ENCODE results near the gene LRRC3.

The LRRC3 gene

DNA sequence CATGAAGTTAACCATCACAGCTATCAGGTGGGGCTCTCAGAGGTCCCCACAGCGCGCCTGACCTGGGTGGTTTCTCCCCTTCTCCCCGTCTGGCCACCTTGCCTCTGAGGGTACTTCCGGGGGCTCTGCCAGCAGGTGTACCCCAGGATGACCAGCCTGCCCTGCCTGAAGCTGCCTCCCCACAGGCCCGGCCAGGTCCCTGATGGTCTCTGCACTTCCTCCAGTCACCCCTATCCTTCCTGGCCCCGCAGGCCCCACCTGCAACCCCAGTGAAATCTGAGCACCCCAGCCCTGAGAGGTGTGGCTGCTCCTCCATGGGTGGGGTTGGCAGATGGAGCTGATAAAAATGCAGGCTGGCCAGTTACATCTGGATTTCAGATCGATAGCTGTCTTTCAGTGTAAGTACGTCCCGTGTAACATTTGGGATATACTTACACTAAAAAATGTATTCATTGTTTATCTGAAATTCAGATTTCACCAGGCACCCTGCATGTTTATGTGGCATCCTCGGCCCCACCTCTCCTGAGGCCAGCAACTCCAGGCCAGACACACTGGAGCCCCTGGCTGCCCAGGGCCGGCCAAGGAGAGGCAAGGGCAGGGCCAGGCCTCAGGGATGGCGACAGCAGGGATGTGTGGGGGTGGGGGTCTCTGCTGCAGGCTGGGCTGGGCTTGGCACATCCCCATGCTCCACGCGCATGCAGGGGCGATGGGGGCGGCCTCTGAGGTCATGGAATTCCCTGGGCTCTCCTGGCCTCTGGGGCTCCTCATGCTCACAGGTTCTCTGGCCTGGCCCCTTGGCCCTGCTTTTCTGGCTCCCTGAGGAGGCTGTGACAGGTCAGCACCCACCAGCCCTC is 25.1 kb downstream of the LRRC3 start:
- no peak for DNase-seq

DNA sequence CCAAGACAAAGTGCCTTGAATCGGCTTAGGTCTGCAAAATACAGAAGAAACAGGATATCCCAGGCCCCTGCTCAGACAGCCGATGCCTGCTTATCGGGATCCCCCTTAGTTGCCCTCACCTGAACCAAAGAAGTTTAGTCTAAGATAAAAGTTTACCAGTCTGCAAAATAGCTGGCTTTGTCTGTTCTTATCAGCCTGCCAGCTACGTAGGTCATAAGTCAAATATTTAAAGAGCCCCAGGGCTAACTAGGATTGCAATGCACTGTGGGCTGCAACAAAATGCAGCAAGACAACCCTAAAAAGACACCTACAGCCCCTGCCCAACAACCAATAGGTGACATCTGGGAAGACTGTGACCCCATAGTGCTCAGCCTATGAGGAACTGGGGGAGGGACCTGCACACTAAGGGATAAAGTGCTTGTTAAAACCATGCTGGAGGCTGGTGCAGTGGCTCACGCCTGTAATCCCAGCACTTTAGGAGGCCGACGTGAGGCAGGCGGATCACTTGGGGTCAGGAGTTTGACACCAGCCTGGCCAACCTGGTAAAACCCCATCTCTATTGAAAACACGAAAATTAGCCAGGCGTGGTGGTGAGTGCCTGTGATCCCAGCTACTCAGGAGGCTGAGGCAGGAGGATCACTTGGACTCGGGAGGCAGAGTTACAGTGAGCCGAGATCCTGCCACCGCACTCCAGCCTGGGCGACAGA is 27.4 kb downstream of the LRRC3 start:
- no peak for DNase-seq

DNA sequence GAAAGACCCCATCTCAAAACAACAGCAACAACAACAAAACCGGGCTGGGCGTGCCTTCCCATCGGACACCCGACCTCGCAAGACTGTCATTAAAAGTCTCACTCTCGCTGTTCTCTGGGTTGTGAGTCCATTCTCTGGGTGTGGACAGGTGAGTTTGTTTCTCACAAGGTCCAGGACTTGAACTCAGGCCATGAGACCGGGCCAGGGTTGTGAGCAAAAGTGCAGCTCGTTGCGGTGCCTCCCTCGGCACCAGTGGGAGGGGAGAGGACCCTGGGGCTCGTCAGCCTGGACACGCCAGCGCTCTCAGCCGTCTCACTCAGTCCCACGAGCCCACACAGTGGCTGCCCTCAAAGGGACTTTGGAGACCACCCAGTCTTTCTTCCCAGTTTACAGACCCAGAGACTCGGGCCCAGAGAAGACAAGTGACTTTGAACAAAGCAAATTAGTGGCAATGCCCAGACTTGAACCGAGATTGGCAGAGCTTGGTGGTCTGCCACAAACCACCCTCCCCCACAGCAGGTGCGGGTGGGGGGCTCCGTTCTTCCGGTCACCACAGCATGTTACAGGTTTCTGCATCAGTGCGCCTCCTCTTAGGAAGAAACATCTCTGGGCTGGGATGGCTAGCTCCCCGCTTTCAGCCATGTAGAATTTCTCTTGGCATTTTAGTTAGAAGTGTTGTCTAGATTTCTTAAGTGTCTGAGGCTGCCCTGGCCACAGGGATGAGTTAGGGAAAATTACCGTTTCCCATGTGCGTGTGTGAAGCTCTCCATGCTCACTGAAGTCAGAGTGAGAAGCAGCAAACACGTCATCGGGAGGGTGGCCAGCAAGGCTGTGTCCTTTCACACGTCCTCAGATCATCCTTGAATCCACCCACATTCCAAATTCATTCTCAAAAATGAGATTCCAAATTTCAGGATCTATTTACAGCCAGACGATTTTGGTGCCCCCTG is 28.3 kb downstream of the LRRC3 start:
- no peak for DNase-seq

DNA sequence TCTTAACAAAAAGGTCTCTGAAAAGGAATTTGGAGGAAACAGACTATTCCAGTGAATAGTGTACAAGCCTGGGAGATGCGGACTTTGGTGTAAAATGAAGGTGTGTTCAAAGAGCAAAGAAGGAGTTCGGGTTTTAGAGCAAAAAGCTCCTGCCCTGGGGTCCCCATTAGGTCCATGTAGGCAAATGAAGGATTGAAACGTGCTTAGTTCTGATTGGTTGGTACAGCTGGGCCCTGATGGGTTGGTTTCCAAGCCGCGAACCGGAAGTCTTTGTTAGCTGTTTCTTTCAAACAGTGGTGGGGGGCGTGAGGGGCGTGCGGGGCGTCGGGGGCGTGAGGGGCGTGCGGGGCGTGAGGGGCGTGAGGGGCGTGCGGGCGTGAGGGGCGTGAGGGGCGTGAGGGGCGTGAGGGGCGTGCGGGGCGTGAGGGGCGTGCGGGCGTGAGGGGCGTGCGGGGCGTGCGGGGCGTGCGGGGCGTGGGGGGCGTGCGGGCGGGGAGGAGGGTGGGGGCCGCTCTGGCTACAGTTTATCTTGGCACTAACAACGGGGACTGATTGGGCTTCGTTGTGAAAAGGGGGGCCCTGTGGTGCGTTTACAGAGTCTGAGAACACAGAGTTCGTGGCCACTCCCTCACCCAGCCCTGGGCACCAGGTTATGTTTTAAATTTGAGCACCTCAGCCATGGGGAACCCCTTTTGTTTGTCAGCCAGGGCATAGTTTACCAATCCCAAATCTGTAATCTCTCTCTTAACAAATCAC is 29.4 kb downstream of the LRRC3 start:
- no peak for DNase-seq

DNA sequence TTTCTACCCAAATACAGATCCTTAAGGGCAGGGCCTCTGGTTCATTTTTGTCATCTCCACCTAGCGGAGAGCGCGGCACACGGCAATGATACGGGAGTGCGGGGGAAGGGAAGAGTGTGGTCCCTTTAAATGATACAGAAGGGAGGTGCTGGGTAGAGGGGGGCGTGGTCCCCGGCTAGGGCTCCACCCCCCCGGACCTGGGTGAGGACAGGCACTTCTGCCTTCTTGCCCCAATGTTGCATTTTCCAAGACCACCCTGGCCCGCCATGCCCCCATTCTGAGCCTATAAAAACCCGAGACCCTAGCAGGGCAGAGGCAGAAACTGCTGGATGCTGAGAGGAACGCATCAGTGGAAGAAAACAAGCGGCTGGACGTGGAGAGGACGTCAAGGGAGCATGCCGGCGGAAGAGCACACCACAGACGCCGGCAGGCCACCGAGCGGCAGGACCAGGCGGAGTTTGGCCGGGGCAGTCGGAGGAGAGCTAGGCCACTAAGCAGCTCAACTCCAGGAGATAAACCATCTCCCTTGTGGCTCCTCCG is 30.0 kb downstream of the LRRC3 start:
- DNase-seq, result no peak

DNA sequence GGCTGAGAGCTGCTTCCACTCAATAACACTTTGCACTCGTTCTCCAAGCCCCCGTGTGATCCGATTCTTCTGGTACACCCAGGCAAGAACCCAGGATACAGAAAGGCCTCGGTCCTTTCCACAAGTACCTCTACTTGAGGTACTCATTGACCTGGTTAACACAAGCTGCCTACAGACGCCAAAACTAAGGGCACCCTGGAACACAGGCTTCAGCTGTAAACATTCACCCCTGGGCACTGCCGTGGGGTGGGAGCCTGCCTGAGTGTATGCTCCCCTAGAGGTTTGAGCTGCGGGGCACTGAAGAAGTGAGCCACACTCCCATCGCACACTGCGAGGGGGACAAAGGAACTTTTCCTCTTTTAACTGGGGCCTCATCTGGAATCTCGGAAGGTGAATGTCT is 30.5 kb downstream of the LRRC3 start:
- no peak for DNase-seq

DNA sequence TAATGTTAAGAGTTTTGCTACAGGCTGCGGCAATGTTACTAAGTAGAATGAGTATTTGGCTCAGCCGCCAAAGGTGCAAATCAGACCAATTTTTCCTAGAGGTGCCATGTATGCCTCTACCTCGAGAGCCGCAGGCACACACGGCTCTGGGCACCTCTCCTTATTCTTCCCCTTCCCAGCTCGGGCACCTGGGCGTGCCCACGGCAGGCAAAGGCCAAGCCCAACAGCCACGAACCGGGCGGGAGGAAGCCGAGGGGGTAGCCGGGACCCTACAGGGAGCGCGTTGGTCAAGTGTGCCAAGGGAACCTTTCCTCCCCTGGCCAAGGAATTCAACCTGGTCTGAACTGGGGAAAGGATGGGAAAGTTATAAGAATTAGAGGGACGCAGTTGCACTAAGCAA is 31.0 kb downstream of the LRRC3 start:
- no peak for DNase-seq

DNA sequence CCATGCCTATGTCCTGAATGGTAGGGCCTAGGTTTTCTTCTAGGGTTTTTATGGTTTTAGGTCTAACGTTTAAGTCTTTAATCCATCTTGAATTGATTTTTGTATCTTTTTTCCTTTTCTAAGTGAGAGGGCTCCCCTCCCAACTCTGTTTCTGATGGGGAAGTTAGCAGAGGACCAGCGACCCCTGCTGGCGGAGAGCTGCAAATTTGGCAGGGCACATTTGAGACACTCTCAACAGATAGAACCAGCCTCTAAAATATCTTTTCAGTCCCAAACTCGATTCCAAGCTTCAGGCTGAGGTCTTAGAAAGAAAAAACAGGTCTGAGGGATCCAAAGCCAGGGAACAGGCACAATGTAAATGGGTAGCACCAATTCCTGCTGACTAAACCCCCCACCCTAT is 32.5 kb downstream of the LRRC3 start:
- DNase-seq, result no peak

DNA sequence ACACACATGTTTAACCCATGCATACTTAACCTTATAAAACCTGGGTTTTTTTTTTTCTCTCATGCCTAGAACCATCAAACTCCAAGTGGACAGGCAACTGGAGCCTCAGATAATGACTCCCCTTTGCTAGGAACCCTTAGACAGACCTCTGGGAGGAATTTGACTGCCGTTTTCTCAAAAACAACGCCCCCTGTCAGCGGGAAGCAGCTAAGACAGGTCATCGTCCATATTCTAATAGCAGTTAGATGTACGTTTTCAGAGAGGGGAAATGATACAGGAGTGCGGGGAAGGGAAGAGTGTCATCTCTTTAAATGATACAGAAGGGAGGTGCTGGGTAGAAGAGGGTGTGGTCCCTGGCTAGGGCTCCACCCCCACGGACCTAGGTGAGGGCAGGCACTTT is 34.7 kb downstream of the LRRC3 start:
- DNase-seq, result no peak

DNA sequence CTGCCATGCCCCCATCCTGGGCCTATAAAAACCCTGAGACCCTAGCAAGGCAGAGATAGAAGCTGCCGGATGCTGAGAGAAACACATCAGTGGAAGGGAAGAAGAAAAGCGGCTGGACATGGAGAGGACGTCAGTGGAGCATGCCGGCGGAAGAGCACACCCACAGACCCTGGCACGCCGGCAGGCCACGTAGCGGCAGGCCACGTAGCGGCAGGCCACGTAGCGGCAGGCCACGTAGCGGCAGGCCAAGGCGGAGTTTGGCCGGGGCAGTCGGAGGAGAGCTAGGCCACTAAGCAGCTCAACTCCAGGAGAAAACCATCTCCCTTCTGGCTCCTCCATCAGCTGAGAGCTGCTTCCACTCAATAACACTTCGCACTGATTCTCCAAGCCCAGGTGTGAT is 35.1 kb downstream of the LRRC3 start:
- no peak for DNase-seq

DNA sequence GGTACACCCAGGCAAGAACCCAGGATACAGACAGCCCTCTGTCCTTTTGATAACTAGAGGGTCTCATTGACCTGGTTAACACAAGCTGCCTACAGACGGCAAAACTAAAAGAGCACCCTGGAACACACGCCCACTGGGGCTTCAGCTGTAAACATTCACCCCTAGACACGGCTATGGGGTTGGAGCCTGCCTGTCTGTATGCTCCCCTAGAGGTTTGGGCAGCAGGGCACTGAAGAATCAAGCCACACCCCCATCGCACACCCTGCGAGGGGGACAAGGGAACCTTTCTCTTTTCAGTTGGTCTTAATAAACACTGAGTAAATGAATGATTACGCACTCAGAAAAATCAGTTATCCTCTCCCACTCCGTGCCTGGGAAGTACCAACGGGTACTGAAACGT is 35.5 kb downstream of the LRRC3 start:
- DNase-seq, result no peak

DNA sequence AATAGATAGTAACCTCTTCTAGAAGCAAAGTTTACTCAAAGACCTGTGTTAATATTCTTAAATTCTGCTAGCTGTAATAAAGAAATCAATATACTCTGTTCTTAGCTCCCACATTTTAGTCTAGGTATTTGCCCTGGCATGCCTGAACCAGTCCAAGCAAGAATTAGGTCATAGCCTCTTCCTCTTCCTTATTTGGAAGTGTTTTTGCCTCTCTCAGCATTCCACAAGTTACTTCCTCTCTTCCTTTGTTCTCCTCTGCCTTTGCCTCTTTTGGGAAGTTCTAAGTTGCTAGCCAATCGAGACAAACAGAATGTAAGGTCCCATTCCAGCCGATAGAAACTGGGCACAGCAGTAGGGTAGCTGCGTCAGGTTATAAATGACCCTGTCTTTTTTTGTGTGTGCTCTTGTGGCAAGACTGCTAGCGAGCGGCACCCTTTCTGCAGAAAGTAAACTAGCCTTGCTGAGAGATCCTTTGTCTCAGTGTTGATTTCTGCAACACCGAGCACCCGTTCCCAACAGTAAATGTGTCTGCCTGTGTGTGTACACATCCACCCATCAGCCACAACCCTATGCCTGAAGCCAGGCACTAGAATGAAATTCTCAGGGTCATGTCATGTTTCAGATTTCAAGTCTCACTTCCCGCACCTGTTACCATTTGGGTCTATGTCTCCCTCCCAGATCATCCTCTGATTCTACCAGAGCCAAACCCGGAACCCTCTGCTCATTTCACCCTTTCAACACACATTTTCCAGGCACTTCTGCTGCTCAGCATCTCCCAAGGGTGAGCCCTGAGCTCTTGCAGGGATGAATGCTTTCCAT is 37.5 kb downstream of the LRRC3 start:
- DNase-seq, result no peak

DNA sequence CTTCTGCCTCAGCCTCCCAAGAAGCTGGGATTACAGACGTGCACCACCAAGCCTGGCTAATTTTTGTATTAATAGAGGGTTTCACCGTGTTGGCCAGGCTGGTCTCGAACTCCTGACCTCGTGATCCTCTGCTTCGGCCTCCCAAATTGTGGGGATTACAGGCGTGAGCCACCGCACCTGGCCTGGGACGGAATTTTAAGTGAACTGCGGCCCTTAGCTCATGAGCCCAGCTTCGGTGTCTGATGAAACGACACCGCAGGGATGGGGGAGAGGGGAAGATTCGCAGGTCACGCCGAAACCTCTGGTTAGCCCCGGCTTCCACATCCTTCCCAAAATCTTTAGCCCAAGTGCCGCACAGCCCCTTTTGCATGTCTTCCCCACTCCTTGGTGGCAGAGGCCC is 39.1 kb downstream of the LRRC3 start:
- DNase-seq, result no peak

DNA sequence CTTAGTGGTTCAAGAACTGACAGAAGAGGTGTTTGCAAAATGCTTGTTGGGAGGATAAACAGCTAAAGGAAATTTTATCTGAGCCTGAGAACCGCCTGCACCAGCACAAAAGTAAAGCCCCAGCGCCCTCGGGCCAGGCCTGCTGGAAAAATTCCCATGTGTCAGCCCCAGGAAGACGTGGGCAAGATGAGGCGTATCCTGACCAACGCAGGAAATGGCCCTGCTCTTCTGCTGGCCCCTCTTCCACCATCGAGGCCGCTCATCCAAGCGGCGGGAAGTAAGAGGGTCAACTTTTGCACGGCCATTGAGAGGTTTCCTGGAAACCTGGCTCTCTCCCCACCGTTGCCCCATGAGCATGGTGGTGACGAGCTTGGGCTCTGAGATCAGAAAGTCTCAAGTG is 39.6 kb downstream of the LRRC3 start:
- DNase-seq, result no peak

DNA sequence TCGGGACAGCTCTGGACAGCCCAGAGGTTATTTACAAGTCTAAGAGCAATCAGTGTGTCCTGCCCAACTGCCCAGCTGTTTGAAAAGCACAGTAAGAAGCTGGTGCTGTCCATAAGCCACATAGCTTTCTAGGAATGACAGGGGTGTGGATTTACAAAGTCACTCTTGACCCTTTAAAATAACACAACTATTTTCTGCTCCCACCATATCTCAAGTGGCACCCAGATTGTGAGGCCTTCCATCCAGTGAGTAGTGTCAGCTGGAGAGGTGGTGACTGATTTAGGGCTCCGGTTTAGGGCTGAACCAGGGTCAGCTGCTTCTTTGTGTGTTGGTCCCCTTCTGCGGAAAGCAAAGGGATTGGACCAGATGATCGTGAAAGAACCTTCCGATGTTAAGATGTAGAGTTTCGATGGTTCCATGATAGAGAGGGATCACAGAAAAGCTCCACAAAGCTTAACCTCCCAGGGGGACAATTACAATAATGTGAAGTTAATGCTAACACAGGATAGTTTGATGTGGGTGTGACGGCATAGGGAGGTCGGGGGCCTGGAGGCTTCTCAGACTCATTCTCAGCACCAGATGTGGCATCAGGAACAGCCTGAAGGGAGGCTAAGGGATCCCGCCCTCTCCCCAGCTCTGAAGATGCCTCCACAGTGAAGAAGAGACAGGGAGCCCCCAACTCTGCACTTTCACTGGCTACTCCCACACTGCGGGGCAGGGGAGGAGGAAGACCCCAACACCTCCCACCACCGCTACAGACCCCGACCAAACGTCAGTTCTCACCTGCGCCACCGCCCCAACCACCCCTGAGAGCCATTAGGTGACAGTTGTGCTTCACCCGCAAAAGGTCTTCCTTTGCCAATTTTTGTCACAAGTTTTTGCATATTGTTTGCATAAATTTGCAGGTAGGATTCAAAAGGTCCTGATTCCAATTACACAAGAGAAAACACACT is 40.6 kb downstream of the LRRC3 start:
- no peak for DNase-seq

DNA sequence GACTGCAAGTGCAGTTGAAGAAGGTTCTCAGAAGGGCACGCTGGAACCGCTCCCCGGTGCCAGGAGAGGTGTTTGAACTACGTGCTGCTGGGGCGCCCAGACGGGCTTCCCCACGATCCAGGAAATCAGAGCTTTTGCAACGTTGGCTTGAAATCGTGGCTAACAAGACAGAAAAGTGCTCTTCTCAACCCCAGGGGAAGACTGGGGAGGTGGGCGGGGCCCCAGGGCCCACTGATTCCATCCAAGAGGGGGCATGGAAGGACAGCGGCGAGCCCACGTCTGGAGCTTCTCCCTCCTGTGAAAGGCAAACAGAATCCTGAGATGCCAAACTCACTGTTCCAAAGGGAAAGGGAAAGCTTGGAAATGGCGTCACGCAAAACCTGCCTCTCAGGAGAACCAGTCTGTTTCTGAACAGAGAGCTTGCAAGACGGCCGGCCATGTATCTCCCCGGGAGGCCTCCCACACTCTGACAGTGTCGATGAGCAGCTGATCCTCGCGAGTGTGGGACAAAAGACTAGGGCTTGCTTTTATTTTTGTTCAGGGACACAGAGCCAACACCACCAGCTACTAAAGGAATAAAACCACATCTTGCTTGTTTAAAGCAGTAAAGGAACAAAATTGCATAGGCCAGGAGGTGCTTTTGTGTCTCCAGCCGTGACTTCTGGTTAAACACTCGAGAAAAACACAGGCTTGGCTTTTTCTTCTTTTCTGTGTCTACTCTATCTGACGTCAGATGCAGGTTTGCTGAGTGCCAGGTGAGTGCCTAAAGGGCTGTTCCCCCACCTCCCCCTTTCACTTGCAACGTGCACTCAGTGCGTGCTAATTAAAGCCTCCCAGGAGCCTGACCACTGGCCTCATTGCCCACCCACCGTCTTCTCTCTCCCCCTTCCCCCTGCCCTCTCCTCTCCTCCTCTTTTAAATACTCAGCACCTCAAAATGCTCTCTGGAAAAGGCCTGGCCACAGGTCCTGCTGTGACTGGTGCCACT is 41.5 kb downstream of the LRRC3 start:
- peak; percentile 84 for DNase-seq

DNA sequence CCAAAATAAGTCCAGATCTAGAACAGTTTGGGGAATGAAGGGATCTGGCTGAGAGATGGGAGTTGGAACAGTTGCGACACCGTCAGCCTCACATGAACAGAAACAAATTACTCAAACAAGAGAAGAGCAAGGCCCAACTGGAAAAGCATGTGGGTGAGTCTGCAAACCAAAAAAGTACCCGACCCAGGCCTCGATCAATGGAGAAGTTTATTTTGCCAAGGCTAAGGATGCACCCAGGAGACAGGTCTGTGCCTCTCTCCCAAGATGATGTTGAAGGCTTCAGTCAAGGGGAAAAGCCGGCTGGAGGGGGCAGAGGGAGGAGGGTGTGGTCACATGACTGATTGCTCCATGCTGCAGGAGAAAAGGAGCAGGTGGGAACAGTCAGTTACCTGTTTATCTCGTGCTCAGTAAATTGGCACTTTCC is 42.4 kb downstream of the LRRC3 start:
- peak; percentile 80 for DNase-seq

DNA sequence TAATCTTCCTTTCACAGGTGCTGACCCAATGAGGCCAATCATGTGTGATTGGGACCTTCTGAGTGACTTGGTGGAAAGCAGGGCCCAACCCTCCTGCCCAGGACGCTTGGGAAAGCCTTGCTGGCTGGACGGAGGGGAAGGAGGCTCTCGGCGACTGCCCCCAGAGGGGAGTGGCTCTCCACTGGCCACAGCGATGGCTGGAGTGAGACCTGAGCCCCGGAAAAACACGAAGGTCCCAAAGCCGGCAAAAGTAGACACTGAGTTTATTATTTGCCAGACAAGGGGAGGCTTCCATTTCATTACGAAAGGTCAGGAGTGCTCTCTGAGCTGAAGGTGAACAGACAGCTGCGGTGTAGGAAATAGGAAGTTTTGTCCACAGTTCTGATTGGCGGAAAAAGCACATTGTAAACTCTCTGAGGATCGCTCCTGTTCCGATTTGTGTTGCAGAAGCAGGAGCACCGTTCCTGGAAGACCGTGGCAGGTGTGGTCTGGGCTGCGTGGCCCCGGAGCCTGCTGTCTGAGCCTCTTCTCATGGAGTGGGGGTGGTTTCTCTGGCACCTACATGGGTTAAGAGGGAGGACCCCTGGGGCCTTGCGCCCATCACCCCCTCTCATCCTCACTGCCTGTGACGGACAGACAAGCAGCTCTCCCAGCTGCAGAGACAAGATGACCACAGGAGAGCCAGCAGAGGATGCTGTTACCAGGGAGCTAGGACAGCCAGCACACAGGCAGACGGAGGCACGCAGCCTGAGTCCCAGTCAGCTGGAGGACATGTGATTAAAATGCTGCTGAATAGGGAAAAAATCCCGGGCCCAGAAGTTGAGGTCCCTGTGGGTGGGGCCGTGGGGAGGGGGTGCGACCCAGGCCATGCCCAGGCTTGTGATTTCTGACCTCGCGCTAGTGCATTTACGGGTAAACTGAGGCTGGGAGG is 43.2 kb downstream of the LRRC3 start:
- DNase-seq, result peak; percentile 58

Measured in DMS79 treated with DMSO at 0.1 percent for 48 hours (cell line).